GM18909 (cell line): ENCODE results near the gene EEA1.
"Not testable (repeated sequence)": the region's sequence is repeated elsewhere in the genome, so short reads cannot be mapped to it uniquely, and the experiment has no call there.

Source experiments
- ATAC-seq: cut with Tn5 transposase; IDR thresholded peaks from one replicate; pipeline ENCODE4 v1.9.1; 2021; ENCODE audit warnings: mild to moderate bottlenecking; ENCODE audit not compliant: unreplicated experiment, poor library complexity

EEA1 gene

DNA sequence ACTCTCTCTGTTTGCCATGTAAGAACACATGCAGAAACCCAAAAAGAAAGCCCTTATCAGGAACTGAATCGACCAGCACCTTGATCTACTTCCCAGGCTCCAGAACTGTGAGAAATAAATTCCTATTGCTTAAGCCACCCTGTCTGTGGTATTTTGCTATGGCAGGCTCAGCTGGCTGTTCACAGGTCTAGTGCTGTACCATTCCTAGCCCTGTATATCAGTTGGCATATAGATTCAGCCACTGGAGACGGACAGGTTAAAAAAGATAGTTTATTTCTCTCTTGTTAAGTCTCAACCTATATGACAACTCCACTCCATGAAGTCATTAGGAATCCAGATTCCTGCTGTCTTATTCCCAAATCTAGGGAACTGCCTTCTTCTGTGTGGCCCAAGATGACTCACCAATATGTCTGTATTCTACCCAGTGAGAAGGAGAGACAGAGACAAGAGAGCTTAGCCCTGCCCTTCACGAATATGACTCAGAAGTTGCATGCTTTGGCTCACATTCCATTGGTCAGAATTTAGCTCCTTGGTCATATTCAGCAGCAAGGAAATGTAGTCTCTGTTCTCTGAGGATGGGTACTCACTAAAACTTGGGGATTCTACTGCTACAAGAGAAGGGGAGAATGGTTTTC, 169.3 kb downstream of the EEA1 start:
- no peak for ATAC-seq

DNA sequence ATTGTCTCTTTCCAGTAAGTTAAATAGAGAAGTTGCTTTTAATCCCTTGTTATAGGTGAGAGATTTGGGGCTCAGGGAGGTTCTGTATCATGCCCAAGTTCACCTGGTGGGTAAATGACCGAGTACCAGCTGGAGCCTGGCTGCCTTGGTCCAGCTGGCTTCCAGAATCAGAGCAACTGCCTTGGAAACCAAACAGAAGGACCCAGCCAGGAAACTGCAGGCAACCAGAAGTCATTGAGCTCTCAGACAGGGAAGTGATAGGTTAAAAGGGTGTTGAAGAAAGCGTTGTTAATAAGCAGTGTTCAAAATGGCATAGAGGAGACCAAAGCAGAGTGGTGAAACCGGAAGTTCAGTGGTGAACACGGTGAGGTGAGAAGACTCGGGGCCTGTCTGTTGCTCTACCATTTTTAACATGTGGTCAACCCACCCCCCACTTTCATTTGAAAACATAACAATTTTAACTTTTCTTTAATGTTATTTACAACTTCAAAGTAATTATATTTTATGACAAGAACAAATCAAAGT, 171.4 kb downstream of the EEA1 start:
- ATAC-seq, result no peak

DNA sequence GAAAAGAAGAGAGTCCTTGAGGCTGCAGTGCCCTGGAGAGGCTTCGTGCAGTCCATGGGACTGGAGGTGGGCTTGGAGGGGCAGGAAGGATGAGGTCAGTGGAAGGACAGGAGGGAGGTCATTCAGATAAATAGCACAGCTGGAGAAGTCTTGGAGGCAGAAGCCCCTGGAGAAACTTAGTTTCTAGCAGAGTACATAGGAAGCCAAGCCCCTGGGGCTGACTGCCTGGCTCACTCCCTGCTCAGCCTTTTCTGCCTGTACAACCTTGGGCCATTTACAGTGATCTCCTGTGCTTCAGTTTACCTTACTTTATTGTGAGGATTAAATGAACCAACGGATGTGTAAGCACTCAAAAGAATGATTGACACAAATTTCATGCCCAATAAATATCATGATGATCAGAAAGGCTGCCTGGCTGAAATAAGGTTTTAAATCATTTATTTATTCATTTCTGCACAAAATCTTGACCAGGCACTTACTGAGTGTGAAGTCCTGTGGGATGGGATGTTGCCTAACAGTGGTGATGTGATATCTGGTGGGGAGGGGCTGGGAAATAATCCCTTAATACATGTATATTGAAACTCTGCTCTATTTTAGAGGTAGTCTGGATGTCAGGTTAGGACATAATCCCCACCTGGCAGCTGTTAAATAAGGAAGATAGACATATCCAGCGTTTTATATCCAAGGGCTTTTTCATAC, 172.0 kb downstream of the EEA1 start:
- no peak for ATAC-seq

DNA sequence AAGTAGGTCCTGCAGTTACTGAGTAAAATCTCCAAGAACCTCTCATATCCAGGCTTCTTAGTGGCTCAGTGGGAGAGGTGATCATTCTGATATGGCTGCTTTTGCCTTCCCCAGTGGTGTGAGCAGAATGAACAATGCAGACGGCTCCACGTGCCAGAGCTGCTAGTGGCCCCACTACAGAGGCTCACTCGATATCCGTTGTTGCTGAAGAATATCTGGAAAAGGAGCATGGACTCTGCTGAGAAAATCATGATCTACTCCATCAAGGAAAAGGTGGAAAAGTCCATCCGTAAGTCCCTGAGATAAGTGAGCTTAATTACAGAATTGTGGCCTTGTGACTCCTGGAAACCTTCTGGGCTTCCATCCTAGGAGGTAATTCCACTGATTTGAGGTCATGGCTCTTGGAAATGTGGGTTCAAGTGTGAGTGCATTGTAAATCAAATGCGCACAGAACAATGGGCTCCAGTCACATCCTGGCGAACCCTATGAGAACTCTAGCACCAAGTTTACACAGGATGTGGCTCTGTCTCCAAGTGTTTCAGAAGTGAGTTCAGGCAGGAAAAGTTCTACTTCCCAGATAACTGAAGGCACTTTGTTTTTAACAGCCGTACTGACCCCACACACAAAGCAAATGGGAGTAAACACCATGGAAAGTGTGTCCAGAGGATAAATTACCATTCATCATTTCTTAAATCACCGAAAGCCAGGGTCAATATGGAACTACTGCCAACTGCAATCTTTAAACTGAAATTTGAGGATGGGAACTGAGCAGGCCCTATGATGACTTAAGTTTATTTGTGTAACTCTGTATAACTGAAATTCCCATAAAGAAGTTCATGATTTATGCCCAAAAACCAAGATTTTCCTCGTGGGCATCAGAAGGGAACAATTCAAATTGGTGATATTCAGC, 174.9 kb downstream of the EEA1 start:
- no peak for ATAC-seq

DNA sequence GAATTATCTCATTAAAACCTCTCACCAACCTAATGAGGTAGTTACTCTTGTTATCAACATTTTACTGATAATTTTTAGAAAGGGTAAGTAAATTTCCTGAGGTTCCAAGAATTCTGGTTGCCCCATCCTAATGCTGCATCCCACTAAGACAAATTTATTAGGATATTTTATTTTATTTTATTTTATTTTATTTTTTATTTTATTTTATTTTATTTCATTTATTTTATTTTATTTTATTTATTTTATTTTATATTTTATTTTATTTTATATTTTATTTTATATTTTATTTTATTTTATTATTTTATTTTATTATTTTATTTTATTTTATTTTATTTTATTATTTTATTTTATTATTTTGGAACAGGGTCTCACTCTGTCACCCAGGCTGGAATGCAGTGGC, 179.4 kb downstream of the EEA1 start:
- not testable (repeated sequence) for ATAC-seq

DNA sequence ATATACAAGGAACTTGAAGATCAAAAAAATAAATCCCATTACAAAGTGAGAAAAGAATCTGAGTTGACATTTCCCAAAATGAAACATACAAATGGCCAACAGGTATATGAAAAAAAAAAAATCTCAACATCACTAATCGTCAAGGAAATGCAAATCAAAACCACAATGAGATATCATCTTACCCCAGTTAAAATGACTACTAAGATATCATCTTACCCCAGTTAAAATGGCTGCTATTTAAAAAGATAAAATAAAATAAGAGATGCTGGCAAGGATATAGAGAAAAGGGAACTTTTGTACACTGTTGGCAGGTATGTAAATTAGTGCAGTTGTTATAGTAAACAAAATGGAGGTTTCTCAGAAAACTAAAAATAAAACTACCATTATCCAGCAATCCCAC, 181.9 kb downstream of the EEA1 start:
- ATAC-seq, result no peak

DNA sequence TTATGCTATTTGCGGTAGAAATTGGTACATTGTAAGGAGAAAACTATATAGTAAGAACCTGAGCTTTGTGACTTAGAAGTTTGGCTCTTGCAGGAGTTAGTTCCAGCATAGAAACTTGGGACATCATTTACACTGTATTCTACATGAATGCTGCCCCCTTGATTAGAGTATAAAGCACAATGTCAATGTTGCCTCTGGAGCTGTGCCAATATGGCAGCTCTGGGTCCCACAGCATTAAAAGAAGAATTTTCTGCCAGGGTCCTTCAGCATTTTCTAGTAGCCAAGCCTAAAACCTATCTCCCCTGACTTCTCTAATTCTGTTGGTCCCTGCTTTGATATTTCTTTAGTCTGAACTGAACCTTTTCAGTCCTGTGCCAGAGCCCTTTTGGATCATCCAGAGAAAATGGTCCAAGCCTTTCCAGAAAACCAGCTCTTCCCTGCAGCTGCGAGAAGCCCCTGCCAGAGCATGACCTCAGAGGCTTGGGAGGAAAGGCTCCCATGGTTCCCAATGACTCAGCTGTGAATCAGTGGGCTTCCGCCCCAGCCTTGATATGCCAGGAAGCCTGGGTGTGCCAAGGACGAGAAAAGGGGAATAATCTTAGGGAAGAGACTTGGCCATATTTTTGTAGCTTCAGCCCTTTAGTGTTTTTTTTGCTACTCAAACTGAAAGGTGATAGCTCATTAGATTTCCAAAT, 183.1 kb downstream of the EEA1 start:
- no peak for ATAC-seq

DNA sequence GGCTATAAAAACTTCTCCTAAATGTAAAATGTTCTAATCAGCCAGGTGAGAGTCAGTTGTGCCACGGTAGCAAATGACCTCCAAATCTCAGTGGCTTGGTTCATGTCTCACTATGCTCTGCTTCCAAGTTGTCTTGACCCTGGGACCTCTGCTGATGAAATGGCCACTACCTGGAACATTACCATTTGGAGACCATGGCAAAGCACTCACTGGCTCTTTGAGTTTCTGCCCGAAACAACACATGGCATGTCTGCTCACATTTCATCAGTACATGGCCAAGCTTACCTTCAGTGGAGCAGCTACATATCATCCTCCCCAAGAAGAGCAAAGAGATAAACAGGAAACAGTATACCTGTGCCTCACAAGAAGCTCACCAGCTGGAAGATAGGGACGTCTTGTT, 186.1 kb downstream of the EEA1 start:
- ATAC-seq, result no peak

DNA sequence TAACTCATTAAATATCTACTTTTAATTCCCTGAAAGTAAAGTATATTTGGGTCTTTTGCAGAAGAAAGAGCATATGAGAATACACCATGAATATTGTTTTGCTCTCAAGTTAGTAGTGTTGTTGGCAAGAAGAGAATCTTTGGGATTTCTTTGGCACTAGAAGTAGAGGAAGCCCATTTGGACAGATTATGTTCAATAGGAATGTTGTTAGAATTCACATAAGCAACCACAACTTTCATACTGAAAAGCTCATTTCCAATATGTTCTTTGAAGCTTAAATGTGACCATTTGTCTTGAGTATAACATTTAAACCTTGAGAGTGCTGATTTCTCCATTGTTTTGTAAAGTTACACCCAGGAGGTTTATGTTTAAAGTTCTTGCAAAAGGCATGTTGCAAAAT, 188.7 kb downstream of the EEA1 start:
- no peak for ATAC-seq

DNA sequence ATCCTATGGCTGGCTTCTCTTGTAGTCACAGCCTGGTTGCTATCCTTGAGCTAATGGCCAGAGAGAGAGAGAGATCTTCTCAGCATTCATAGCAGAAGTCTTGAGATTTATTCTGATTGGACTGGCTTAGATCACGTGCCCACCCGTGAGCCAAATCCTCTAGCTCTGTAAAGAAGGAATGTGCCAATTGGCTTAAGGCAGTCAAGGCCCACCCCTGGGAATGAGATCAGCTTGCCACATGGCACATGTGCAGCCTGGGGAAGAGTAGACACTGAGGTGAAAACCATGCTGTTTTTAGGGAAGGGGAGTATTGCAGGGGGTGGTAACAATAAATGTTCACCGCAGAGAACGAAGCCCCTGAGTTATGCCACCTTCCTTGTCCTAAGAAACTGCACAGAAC, 190.0 kb downstream of the EEA1 start:
- no peak for ATAC-seq

DNA sequence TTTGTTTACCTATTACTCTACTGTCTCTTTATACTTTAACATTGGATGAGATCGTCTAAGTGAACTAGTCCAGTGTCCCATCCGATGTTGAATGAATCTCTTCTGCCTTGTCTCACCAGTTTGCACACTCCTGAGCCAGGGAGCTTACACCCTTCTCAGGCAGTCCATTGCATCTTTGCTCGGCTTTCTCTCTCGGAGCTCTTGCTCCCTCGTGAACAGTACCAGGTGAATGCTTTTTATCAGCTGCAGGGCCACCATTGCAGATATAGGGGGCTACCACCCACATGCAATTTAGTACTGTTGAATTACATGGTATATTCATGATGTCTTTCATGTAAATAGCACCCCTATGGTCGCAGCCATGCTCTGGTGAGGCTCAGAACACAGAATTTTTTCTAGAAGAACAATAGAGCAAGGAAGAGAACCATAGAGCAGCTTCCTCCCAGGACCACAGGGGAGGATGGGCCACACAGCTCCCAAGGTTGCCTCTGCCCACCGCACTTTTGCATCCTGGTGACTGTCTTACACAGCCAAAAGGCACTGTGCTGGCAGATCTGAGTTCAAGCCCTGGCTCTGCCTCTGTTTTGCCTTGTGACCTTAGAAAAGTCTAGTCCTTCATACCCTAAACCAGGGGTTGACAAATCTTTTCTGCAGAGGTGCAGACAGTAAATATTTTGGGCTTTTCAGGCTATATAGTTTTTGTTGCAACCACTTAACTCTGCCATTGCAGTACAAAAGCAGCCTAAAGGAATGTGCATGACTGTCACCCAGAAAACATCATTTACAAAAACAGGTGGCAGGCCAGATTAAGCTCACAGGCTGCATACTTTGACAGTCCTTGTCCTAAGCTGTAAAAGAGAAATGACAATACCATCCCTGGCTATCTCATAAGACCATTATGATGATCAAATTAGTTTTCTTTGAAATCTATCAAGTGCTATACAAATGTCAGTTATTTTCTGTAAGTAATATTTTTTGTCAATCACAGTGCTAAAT, 190.9 kb downstream of the EEA1 start:
- no peak for ATAC-seq

DNA sequence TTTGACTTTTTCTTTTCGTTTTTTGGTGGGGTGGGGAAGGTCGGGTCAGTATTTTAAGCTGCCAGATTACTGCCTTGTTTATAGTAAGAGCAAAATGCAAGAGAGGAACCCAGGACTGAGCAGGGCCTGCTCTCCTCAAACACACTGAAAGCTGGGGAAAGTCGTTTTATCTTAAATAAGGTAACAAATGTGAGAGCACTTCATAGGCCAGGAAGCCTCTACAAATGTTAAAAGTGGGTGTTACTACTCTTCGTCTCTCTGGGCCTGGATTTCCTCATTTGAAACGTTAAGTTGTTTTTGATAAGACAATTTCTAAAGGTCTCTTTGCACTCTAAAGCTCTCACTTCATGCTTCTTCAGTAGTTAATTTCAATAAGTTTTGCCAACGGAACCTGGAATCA, 192.5 kb downstream of the EEA1 start:
- no peak for ATAC-seq

DNA sequence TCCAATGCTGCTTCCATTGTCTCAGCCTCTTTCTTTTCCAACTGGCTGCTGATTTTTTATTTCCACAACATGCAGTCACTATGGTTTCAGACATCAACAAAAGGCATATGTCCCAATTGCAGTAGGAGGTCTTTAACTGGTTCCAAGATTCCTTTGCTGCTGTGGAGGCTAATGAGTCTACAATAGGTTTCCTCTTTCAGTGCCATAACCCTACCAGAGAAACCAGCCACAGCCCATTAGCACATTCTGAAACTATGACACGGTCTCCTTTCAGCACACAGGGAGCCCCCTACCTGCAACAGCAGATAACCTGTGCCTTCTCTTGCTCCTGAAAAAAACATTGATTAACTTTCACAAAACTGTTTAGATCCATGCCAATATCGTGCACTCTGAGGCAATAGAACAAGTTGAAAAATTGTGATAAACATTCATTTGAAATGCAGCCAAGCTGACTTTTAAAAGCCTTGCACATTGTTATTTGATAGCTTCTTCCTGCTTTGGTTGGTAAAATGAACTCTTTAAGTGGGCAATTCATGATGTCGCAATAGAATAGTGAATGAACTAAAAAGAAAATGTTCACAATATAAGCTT, 193.9 kb downstream of the EEA1 start:
- no peak for ATAC-seq

DNA sequence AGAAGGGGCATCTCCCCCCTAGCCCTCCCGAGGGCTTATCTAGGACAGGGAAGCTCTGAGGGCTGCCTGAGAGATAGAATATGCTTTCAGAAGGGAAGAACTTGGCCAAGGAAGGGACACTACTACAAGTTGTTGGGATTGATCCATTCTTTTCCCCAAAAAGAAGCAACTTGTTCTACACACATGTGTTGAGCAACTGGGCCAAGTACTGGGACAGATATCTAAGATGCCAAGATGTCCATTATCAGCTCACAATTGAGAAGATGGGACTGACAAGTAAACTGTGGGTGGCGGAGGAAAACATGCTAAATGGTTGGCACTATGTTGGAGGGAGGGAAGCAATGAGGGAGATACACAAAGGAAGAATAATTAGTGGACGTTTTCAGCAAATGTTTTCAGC, 195.4 kb downstream of the EEA1 start:
- ATAC-seq, result no peak

DNA sequence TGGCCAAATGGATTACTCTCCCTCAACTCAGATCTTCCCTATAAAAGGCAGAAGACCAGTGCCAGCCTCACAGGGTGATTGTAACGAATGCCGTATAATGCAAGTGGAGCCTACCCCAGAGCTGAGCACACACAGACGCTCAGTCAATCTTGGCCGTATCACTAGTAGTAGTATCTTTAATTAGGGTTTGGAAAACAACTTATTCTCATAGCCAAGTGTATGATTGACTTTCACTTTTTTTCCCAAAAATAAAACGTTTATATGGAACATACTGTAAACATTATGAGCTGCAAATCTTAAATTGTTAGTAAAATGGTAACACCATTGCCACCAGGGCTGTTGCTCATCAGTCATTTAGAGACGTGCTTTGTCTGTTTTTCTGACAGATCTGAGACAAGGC, 195.9 kb downstream of the EEA1 start:
- ATAC-seq, result no peak

DNA sequence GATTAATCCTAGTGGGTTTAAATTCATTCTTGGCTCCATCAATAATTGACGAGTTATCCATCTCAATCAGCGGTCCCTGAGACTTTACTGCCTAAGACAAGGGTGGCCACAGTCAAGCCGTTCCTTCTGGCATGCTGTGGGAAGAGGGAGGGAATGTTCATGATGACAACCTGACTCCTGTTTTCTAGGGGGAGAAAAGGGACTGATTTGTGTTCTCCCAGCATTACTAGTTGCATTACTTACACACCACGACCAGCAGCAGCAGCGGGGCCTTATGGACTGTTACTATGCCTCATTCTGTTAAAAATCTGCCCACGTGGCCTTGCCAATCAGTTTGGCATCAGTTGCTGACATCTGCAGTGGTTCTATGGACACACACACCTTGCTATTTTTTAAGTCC, 196.4 kb downstream of the EEA1 start:
- no peak for ATAC-seq

DNA sequence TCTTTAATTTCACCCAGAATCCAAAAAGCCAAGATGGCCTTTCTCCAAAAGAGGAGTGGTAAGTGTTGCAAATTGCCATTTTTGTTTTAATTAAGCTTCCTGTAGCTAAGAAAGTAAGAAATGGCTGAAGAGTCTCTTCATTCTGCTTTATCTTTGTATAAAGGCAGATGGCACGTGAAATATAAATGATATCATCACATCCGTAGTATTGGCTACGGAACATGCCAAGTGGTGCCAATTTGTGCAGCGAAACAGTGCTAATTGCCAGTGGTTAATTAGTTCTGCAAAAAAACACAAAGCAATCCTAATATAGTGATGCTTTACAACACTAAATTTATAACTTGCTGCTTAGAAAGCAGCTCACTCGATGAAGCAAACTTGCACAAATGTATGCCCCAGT, 196.9 kb downstream of the EEA1 start:
- ATAC-seq, result no peak

DNA sequence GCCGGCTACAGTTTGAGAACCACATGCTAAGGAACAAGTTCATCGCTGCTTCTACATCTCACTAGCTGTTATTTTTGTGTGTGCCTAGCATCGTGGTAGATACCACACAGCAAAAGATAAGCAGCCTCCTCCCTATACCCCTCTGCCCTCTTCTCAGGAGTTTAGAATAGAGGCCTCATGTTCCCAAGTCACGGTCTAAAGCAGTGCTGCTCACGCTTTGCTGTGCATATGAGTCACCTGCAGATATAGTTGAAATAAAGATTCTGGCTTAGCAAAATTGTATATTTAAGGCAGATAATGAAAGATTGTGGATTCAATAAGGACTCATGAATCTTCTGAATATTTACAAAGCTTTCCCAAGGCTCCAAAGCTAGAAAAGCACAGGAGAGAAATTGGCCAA, 198.3 kb downstream of the EEA1 start:
- no peak for ATAC-seq

DNA sequence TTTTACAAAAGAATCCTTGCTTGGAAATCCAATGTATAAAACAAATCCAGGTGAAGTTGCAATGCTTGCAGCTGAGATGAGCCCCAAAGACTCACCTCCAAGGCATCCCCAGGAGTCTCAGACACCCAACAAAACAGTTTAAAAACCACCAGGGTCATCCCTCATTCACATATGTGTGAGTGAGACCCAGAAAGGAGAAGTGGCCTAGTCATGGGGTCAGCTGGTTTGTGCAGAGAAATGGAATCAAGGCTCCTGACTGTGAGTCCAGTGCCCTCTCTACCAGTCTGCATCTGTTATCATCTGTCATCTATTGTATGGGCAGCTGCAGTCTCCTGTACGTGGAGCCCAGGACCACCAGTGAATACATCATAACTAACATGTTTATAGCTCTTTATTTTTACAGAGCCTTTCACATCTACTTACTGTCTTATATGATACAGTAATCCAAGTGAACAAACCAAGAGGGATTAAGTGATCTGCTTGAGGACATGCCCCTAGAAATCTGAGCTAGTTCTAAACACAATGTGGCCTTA, 199.3 kb downstream of the EEA1 start:
- no peak for ATAC-seq
